CD4-positive, alpha-beta T cell treated with Interleukin-15 for 1 hour (primary cell): Measurements from ENCODE around the gene IL34.
"Not testable (repeated sequence)": the region's sequence is repeated elsewhere in the genome, so short reads cannot be mapped to it uniquely, and the experiment has no call there.

Experiments
- DNase-seq: peaks from one replicate; pipeline ENCODE4 v3.0.0-alpha.2; 2020

IL34 gene

GRCh38 chr16:70646260-70647241, at the start of gene IL34:
IL34 (plus strand) TSS chr16:70646559; CDS start chr16:70646948, 389 bp downstream.
- no peak for DNase-seq

- no peak for DNase-seq
These were observed 49.1 kb upstream of the IL34 start for GRCh38 chr16:70597135-70597835.

- DNase-seq = no peak
These were observed 47.3 kb upstream of the IL34 start for GRCh38 chr16:70598937-70599503.

GRCh38 chr16:70600730-70601129, 45.6 kb upstream of the IL34 start:
- DNase-seq = no peak

GRCh38 chr16:70601576-70602575, 44.5 kb upstream of the IL34 start:
- no peak for DNase-seq

- no peak for DNase-seq
These were observed 43.5 kb upstream of the IL34 start for GRCh38 chr16:70602831-70603230.

GRCh38 chr16:70604407-70605282, 41.7 kb upstream of the IL34 start:
- DNase-seq = no peak

- DNase-seq = no peak
These were observed 41.1 kb upstream of the IL34 start for GRCh38 chr16:70605283-70605657.

- DNase-seq = no peak
These were observed 37.8 kb upstream of the IL34 start for GRCh38 chr16:70608521-70608920.

GRCh38 chr16:70610273-70611223, 35.8 kb upstream of the IL34 start:
- no peak for DNase-seq

GRCh38 chr16:70611224-70611598, 35.1 kb upstream of the IL34 start:
- DNase-seq = no peak

GRCh38 chr16:70611785-70612303, 34.5 kb upstream of the IL34 start:
- no peak for DNase-seq

- no peak for DNase-seq
These were observed 33.4 kb upstream of the IL34 start for GRCh38 chr16:70612931-70613330.

GRCh38 chr16:70614208-70614951, 32.0 kb upstream of the IL34 start:
- DNase-seq = no peak

- no peak for DNase-seq
These were observed 30.4 kb upstream of the IL34 start for GRCh38 chr16:70615945-70616344.

- not testable (repeated sequence) for DNase-seq
These were observed 24.5 kb upstream of the IL34 start for GRCh38 chr16:70621864-70622263.

- no peak for DNase-seq
These were observed 18.7 kb upstream of the IL34 start for GRCh38 chr16:70627696-70628095.

GRCh38 chr16:70630960-70631745, 15.2 kb upstream of the IL34 start:
- no peak for DNase-seq
